HepG2 (cell line): ENCODE measurements around the gene ACAT1. TPM values are rescaled to one million over a fixed set of nuclear protein-coding genes. Genes with fewer than 3 reads are reported as not detected.

ENCODE experiments used
- ATAC-seq: fragments of 200-7000 bp; cut with Tn5 transposase; 3 replicates; pipeline ENCODE4 v1.9.1; 2020; ENCODE audit warnings: mild to moderate bottlenecking, moderate library complexity
- BruUV-seq: library from RNA; stranded (reverse); fragments of 400-500 nt; replicated peaks from 2 replicates; lab custom pipeline; 2021; lab: Mats Ljungman, UMichigan
- CTCF ChIA-PET: fragments of 300-600 bp; formaldehyde crosslinking; extraction: SDS; loops from one replicate; lab custom pipeline; 2021; ENCODE audit warnings: low total read pairs, inconsistent platforms, low intra/inter-chr PET ratio; lab: Yijun Ruan, JAX
- POLR2A ChIA-PET: fragments of 350-600 bp; sonication (Branson Sonifier 250); formaldehyde crosslinking; loops from one replicate; lab custom pipeline; 2020; ENCODE audit warnings: antibody characterized with exemption, inconsistent platforms; lab: Yijun Ruan, JAX
- DNase-seq: peaks from one replicate; pipeline ENCODE4 v3.0.0-alpha.2; 2015; ENCODE audit warnings: low spot score
- FAIRE-seq: peaks from 3 replicates; lab custom pipeline; 2011; peaks lifted over from hg19 to GRCh38; lab: Jason Lieb, UNC
- H2AFZ ChIP-seq: one replicate; pipeline ENCODE4 v1.6.1; 2011; ENCODE audit warnings: low read length, inconsistent platforms
- H3K27ac ChIP-seq: fragments of 300-600 bp; 3 replicates; pipeline ENCODE4 v1.8.0; 2011; ENCODE audit warnings: mixed run types, mild to moderate bottlenecking, mixed read lengths, low read length, inconsistent platforms; ENCODE audit not compliant: insufficient read depth; ENCODE audit errors: extremely low read length
- H3K27me3 ChIP-seq, 2 experiments: fragments of 200-600 bp in 1 of 2; 2 replicates in 1 of 2; 3 replicates in 1 of 2; pipeline versions ENCODE4 v1.6.0 to v1.8.0; 2011; ENCODE audit warnings: low read length in 2 of 2, mild to moderate bottlenecking in 2 of 2, moderate library complexity in 2 of 2, inconsistent platforms in 1 of 2; ENCODE audit not compliant: insufficient read depth in 2 of 2, control insufficient read depth in 1 of 2
- H3K36me3 ChIP-seq, 2 experiments: fragments of 200-600 bp in 1 of 2; replicated peaks in 1 of 2; 2 replicates in 1 of 2; 3 replicates in 1 of 2; pipeline versions ENCODE4 v1.5.1 to v1.8.0; 2011; ENCODE audit warnings: low read length in 2 of 2, inconsistent platforms in 1 of 2; ENCODE audit not compliant: insufficient read depth in 2 of 2, control insufficient read depth in 1 of 2
- H3K4me1 ChIP-seq: 2 replicates; pipeline ENCODE4 v1.5.1; 2012; ENCODE audit warnings: low read length, inconsistent platforms; ENCODE audit not compliant: insufficient read depth
- H3K4me2 ChIP-seq: 2 replicates; pipeline ENCODE4 v1.6.0; 2011; ENCODE audit warnings: low read depth, low read length, inconsistent platforms
- H3K4me3 ChIP-seq, 3 experiments: fragments of 200-600 bp in 1 of 3; sonication (generic), shearing (Covaris generic) in 1 of 3; replicated peaks in 1 of 3; 2 replicates each; pipeline ENCODE4 v1.5.1; 2011 to 2016; ENCODE audit warnings: low read length in 3 of 3, inconsistent platforms in 2 of 3, low read depth in 2 of 3, mild to moderate bottlenecking in 2 of 3, control low read depth in 1 of 3, mixed read lengths in 1 of 3; ENCODE audit not compliant: insufficient read depth in 1 of 3
- H3K79me2 ChIP-seq: one replicate; pipeline ENCODE4 v1.6.1; 2011; ENCODE audit warnings: low read length, inconsistent platforms; ENCODE audit not compliant: insufficient read depth
- H3K9ac ChIP-seq: 2 replicates; pipeline ENCODE4 v1.6.0; 2011; ENCODE audit warnings: mild to moderate bottlenecking, low read depth, low read length, inconsistent platforms; ENCODE audit not compliant: insufficient read depth
- H3K9me3 ChIP-seq: 2 replicates; pipeline ENCODE4 v1.5.1; 2012; ENCODE audit warnings: mild to moderate bottlenecking, low read length
- H4K20me1 ChIP-seq: 2 replicates; pipeline ENCODE4 v1.6.0; 2011; ENCODE audit warnings: inconsistent platforms, mild to moderate bottlenecking, low read length, moderate library complexity; ENCODE audit not compliant: insufficient read depth
- BORCS8-MEF2B ChIP-seq: sonication (generic); formaldehyde crosslinking; IDR thresholded peaks from 2 replicates; pipeline ENCODE4 v1.8.0; 2022; ENCODE audit warnings: mild to moderate bottlenecking, missing genetic modification reagents
- CCAR2 ChIP-seq: fragments of 200-400 bp; formaldehyde crosslinking; optimal IDR thresholded peaks from 2 replicates; pipeline ENCODE3; 2018; ENCODE audit warnings: low read depth, mild to moderate bottlenecking, low read length, moderate library complexity
- EZH2 ChIP-seq: conservative IDR thresholded peaks from 2 replicates; pipeline ENCODE4 v1.6.1; 2012; ENCODE audit warnings: mild to moderate bottlenecking, low read depth, low read length, moderate library complexity
- MAFF ChIP-seq: IDR thresholded peaks from 2 replicates; pipeline ENCODE4 v1.6.1; 2011; ENCODE audit warnings: low read depth, low read length, improper control_type of control experiment
- MAFK ChIP-seq, 2 experiments: IDR thresholded peaks in 1 of 2; conservative IDR thresholded peaks in 1 of 2; 2 replicates each; pipeline ENCODE4 v1.6.1; 2011; ENCODE audit warnings: improper control_type of control experiment in 2 of 2, low read length in 2 of 2
- SIN3A ChIP-seq: IDR thresholded peaks from 2 replicates; pipeline ENCODE4 v1.6.1; 2011; ENCODE audit warnings: low read depth, mild to moderate bottlenecking, control low read depth, low read length, borderline replicate concordance
- SKI ChIP-seq: fragments of 450-650 bp; IDR thresholded peaks from one replicate; pipeline ENCODE4 v1.6.1; 2018; ENCODE audit warnings: mild to moderate bottlenecking; ENCODE audit not compliant: partially characterized antibody
- TEAD3 ChIP-seq: optimal IDR thresholded peaks from 2 replicates; pipeline ENCODE3; 2016; ENCODE audit warnings: borderline replicate concordance
- TFAP4 ChIP-seq: sonication (generic); IDR thresholded peaks from 2 replicates; pipeline ENCODE4 v1.6.1; 2016; ENCODE audit warnings: low read depth, borderline replicate concordance
- ZFP82 ChIP-seq: sonication (generic); formaldehyde crosslinking; IDR thresholded peaks from 2 replicates; pipeline ENCODE4 v1.5.1; 2020; ENCODE audit warnings: mild to moderate bottlenecking, missing genetic modification reagents, borderline replicate concordance
- ZNF496 ChIP-seq: sonication (generic); formaldehyde crosslinking; IDR thresholded peaks from 2 replicates; pipeline ENCODE4 v1.8.1; 2023; ENCODE audit warnings: mild to moderate bottlenecking, moderate library complexity, missing genetic modification reagents; ENCODE audit not compliant: insufficient replicate concordance
- ZNF543 ChIP-seq: sonication (generic); formaldehyde crosslinking; IDR thresholded peaks from 2 replicates; pipeline ENCODE4 v1.4.0; 2020; ENCODE audit warnings: mild to moderate bottlenecking, missing genetic modification reagents
- ZNF7 ChIP-seq: IDR thresholded peaks from 2 replicates; pipeline ENCODE4 v1.6.1; 2016; ENCODE audit warnings: missing biosample characterization, missing genetic modification reagents
- ZNF724P ChIP-seq: sonication (generic); formaldehyde crosslinking; IDR thresholded peaks from 2 replicates; pipeline ENCODE4 v1.8.0; 2022; ENCODE audit warnings: missing genetic modification reagents, borderline replicate concordance
- in situ Hi-C: cut with HindIII; loops from 2 replicates; pipeline ENCODE4 v1.10.0; 2017; ENCODE audit warnings: low pct_unique_long_range_greater_than_20kb; ENCODE audit not compliant: extremely low pct_ligation_motif_present
- intact Hi-C: fragments of 100-400 bp; cut with micrococcal nuclease; formaldehyde crosslinking; loops from one replicate; pipeline ENCODE4 v1.10.0; 2022; ENCODE audit not compliant: unreplicated experiment
- polyA plus RNA-seq, 8 experiments: library from polyadenylated mRNA; depleted of rRNA in 3 of 8; stranded (reverse) in 7 of 8; unstranded in 1 of 8; fragments of >200 nt; fragmentation: Illumina TruSeq in 4 of 8; extraction: Trizol in 4 of 8; gene quantifications; 2 replicates each; pipeline versions ENCODE4 v1.2.1 to v1.2.3, GENCODE V29; 2011 to 2016; ENCODE audit warnings: low read depth in 4 of 8, missing spikeins in 1 of 8, mixed read lengths in 1 of 8; ENCODE audit not compliant: insufficient read depth in 1 of 8
- total RNA-seq, 5 experiments: library from RNA; depleted of rRNA; stranded (reverse); fragments of >200 nt; fragmentation: Illumina TruSeq; extraction: Trizol; gene quantifications; 2 replicates each; pipeline ENCODE4 v1.2.3, GENCODE V29; 2016; ENCODE audit warnings: low read depth in 1 of 5
- TF ChIP-seq, protein P1 (sequence below): fragments of 450-650 bp; IDR thresholded peaks from 2 replicates; pipeline ENCODE4 v1.6.1; 2017

ACAT1 gene
- total and polyA plus RNA-seq, 2 of the 13 experiments (the other 11 are each of a cell fraction or from before 2014, with no cell fraction given): 103 to 165 TPM

DNA sequence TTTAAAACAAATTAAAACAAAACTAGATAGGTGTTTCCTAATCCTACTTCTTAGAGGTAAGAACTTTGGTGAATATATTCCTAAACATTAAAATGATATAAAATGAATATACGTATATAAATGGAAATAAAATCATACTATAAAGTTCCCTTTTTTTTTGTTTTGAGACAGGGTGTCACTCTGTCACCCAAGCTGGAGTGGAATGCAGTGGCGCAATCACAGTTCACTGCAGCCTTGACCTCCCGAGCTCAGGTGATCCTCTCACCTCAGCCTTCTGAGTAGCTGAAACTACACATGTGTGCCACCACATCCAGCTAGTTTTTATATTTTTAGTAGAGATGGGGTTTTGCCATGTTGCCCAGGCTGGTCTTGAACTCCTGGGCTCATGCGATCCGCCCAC, 56.2 kb downstream of the ACAT1 start (continued):
- TF ChIP-seq EZH2: no peak
- peak; percentile 27; the same call in 1 of the 2 replicates for TF ChIP-seq TFAP4
- TF ChIP-seq ZFP82 (CRISPR knock-in tag): no peak
- TF ChIP-seq, protein P1, sequence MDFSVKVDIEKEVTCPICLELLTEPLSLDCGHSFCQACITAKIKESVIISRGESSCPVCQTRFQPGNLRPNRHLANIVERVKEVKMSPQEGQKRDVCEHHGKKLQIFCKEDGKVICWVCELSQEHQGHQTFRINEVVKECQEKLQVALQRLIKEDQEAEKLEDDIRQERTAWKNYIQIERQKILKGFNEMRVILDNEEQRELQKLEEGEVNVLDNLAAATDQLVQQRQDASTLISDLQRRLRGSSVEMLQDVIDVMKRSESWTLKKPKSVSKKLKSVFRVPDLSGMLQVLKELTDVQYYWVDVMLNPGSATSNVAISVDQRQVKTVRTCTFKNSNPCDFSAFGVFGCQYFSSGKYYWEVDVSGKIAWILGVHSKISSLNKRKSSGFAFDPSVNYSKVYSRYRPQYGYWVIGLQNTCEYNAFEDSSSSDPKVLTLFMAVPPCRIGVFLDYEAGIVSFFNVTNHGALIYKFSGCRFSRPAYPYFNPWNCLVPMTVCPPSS: no peak
- no peak for TF ChIP-seq ZNF543 (CRISPR knock-in tag)
- TF ChIP-seq SIN3A: no peak
- TF ChIP-seq ZNF7: no peak
- TF ChIP-seq ZNF496 (CRISPR knock-in tag): no peak
- peak; percentile 85 for TF ChIP-seq TEAD3 (CRISPR knock-in tag)
- no peak for TF ChIP-seq SKI
- no peak for TF ChIP-seq CCAR2

DNA sequence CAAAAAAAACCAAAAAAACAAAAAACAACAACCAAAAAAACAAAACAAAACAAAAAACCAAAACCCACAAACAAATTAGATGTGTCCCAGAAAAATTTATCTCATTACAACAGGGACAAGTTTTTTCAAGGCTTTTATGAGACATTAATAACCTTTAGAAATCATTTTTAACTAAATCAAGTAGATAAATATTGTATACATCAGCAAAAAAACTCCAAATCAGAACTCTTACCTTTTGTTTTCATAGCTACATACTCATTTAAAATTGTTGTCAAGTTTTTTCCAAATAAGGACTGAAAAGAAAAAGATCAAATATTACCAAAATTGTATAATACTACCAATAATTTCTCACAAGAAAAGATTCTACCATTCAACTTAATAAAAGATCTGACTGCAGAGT, 72.4 kb downstream of the ACAT1 start:
- ChIA-PET CTCF (no interaction called here), POLR2A (no interaction called here)
- Histone ChIP-seq H3K4me3 (no peak overlapping the region), H3K9me3 (no peaks in the 10 kb centered on the region), H3K27ac (no peak overlapping the region), H3K36me3 (peaks cover 7 to 50% of the 10 kb centered on the region in 2 experiments), H3K4me2 (no peak overlapping the region), H3K27me3 (no peaks in the 10 kb centered on the region), H3K79me2 (no peaks in the 10 kb centered on the region), H4K20me1 (no peaks in the 10 kb centered on the region), H3K9ac (no peak overlapping the region), H2AFZ (no peak overlapping the region), H3K4me1 (peaks cover 11% of the 10 kb centered on the region)
- peak; percentile 87 for TF ChIP-seq MAFF
- no peak for TF ChIP-seq BORCS8-MEF2B (CRISPR knock-in tag)
- TF ChIP-seq MAFK (conservative IDR thresholded peaks at IDR 0.05 in 1 of 2, IDR thresholded peaks at IDR 0.05 in 1 of 2; ENCODE audit: low read length in 2 of 2): peak; percentile 75 to 91
- TF ChIP-seq ZNF724P (CRISPR knock-in tag): no peak
- no peak for ATAC-seq
- no peak for FAIRE-seq
- intact Hi-C loops (no loop called here), in situ Hi-C loops (no loop called here)
- no TSS peak for BruUV-seq
- DNase-seq: no peak
